Raji (cell line): Measurements from ENCODE around the gene GALNT17.

ENCODE experiments used
- POLR2A ChIP-seq: IDR thresholded peaks from 2 replicates; pipeline ENCODE4 v1.6.1; 2011; ENCODE audit warnings: low read depth, low read length, control low read depth; ENCODE audit not compliant: insufficient read depth

GALNT17 gene

GRCh38 chr7:71254751-71255150 lies 122.8 kb downstream of the GALNT17 start:
- TF ChIP-seq POLR2A: no peak

DNA sequence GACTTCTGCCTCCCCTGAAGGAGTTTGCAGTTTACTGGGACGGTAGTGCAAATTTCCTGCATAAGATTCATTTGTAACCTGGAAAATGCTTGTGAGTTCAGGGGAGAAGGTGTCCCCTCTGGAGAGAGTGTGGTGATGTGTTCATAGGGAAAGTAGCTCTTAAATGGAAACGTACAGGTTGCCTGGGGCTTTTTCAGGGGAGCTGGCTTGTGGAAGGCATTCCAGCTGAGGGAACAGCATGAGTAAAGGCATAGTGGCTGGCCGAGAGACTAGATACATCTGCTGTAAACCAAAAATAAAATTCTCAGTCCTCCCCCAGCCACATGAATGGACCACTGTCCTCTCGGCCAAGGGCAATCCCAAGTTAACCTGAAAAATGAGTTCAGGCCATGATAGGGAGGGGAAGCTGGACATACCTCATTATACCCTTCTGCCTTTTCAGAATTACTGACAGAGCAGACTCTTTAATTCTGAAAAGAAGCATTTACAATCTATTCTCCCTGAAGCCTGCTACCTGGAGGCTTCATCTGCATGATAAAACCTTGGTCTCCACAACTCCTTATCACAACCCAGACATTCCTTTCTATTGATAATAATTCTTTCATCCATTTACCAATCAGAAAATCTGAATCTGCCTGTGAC lies 123.7 kb downstream of the GALNT17 start:
- TF ChIP-seq POLR2A: no peak

DNA sequence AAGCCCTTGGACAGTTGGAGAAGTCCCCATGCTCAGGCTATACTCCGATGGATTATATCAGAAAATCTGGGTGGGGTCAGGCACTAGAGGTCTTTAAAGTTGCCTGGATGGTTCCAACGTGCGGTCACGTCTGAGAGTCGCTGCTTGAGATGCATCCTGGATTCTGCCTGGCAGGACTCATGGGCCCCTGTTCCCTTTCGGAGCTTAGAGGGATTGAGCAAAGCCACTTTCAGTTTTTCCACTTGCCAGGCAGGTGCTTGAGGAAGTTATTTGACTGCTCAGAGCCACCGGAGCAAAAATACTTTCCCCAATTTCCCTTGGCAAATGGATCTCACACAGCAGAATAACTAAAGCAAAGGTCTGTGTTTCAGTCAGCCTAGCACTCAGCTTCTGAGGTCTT lies 129.1 kb downstream of the GALNT17 start:
- TF ChIP-seq POLR2A: no peak

- no peak for TF ChIP-seq POLR2A
These were observed 132.1 kb downstream of the GALNT17 start for GRCh38 chr7:71264005-71264404.

DNA sequence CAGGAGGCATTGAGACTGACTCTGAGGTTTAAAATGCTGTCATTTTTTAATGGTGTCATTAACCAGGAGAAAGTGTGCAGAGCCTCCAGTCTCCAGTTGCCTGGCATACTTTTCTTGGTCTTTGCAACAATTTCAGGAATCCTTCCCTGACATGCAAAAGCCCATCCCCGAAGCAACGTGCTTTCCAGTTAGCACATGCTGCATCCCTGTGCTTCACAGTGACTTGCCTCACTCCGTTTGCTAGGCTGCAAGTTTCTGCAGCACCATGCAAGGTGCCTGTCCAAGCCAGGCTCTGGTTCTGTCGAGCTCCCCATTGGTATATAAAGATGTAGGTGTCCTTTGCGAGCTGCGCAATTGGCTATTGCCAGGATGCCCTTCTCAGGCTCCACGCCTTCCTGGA lies 135.0 kb downstream of the GALNT17 start:
- TF ChIP-seq POLR2A: no peak

GRCh38 chr7:71267734-71268469 lies 136.0 kb downstream of the GALNT17 start:
- TF ChIP-seq POLR2A: no peak

- no peak for TF ChIP-seq POLR2A
These were observed 138.6 kb downstream of the GALNT17 start for GRCh38 chr7:71270558-71270957.

- no peak for TF ChIP-seq POLR2A
These were observed 139.3 kb downstream of the GALNT17 start for GRCh38 chr7:71271203-71271602.

- TF ChIP-seq POLR2A: no peak
These were observed 140.9 kb downstream of the GALNT17 start for GRCh38 chr7:71272509-71273490.

GRCh38 chr7:71278257-71278656 lies 146.3 kb downstream of the GALNT17 start:
- TF ChIP-seq POLR2A: no peak

GRCh38 chr7:71281261-71281660 lies 149.3 kb downstream of the GALNT17 start:
- no peak for TF ChIP-seq POLR2A

DNA sequence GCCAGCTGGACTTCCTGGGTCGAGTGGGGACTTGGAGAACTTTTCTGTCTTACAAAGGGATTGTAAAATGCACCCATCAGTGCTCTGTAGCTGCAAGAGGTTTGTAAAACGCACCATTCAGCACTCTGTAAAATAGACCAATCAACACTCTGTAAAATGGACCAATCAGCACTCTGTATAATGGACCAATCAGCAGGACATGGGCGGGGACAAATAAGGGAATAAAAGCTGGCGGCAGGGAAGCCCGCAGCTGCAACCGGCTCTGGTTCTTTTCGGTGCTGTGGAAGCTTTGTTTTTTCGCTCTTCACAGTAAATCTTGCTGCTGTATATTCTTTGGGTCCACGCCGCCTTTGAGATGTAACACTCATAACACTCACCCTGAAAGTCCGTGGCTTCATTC lies 151.9 kb downstream of the GALNT17 start:
- TF ChIP-seq POLR2A: no peak

- TF ChIP-seq POLR2A: no peak
These were observed 153.7 kb downstream of the GALNT17 start for GRCh38 chr7:71285571-71286145.

DNA sequence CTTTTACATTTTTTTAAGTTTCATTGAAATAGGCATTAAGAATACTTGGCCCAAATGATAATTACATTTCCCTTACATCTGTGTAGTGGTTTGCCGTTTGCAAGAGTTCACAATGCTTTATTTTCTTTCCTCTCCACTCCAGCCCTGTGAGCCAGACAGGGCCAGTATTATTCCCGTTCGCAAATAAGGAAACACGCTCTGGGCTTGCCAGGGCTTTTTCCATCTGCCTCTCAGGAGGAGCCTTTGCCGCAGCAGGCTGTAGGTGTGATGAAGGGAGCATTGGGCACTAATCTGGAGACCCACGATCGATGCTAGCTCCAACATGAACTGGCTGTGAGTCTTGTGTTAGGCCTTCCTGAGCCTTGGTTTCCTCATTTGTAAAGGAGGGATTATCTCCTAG lies 154.4 kb downstream of the GALNT17 start:
- no peak for TF ChIP-seq POLR2A

DNA sequence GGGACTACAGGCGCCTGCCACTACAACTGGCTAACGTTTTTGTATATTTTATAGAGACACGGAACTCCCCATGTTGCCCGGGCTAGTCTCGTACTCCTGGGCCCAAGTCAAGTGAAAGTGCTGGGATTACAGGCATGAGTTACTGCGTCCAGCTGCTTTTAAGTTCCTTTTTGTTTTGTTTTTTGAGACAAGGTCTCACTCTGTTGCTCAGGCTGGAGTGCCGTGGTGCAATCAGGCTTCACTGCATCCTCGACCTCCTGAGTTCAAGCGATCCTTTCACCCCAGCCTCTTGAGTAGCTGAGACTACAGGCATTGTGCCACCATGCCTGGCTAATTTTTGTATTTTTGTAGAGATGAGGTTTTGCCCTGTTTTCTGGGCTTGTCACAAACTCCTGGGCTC lies 155.0 kb downstream of the GALNT17 start:
- no peak for TF ChIP-seq POLR2A
